H1 (cell line): ENCODE results near the gene TMEM203.

Source experiments
- BRCA1 ChIP-seq: IDR thresholded peaks from 2 replicates; pipeline ENCODE4 v1.6.1; 2012; ENCODE audit warnings: low read depth, low read length, improper control_type of control experiment
- CBX5 ChIP-seq: fragments of 300-800, 300-1000 bp; sonication (generic); IDR thresholded peaks from 2 replicates; pipeline ENCODE4 v1.7.1; 2016; ENCODE audit warnings: antibody characterized with exemption, low read length, low read depth
- CHD1 ChIP-seq: IDR thresholded peaks from 2 replicates; pipeline ENCODE4 v1.6.1; 2012; ENCODE audit warnings: low read depth, low read length, improper control_type of control experiment
- EZH2 ChIP-seq: fragments of 200-600 bp; sonication (generic); IDR thresholded peaks from 2 replicates; pipeline ENCODE4 v1.7.1; 2012; ENCODE audit warnings: low read depth, mild to moderate bottlenecking, moderate library complexity, low read length, inconsistent platforms; ENCODE audit not compliant: severe bottlenecking
- KDM5A ChIP-seq: fragments of 200-600 bp; IDR thresholded peaks from 2 replicates; pipeline ENCODE4 v1.7.1; 2012; ENCODE audit warnings: mild to moderate bottlenecking, low read length, inconsistent platforms, mixed read lengths
- MAFK ChIP-seq: IDR thresholded peaks from 2 replicates; pipeline ENCODE4 v1.6.1; 2012; ENCODE audit warnings: low read depth, mild to moderate bottlenecking, improper control_type of control experiment, low read length
- POLR2AphosphoS5 ChIP-seq: IDR thresholded peaks from 2 replicates; pipeline ENCODE4 v1.6.1; 2011; ENCODE audit warnings: low read depth, low read length
- RAD21 ChIP-seq, 2 experiments: IDR thresholded peaks in 1 of 2; conservative IDR thresholded peaks in 1 of 2; 2 replicates each; pipeline ENCODE4 v1.6.1; 2011; ENCODE audit warnings: low read depth in 2 of 2, low read length in 2 of 2, improper control_type of control experiment in 1 of 2, inconsistent platforms in 1 of 2, mild to moderate bottlenecking in 1 of 2, moderate library complexity in 1 of 2
- RXRA ChIP-seq: IDR thresholded peaks from 2 replicates; pipeline ENCODE4 v1.6.1; 2011; ENCODE audit warnings: low read depth, mild to moderate bottlenecking, low read length, moderate library complexity; ENCODE audit not compliant: insufficient read depth
- SIRT6 ChIP-seq: IDR thresholded peaks from one replicate; pipeline ENCODE4 v1.7.1; 2012; ENCODE audit warnings: low read length, inconsistent platforms
- TF ChIP-seq, protein P1 (sequence below), 3 experiments: IDR thresholded peaks; 1 replicate in 2 of 3; 2 replicates in 1 of 3; pipeline versions ENCODE4 v1.5.1 to v1.6.1; 2011; ENCODE audit warnings: low read length in 3 of 3, mild to moderate bottlenecking in 3 of 3, inconsistent platforms in 2 of 3, low read depth in 1 of 3, moderate library complexity in 1 of 3; ENCODE audit not compliant: insufficient read depth in 1 of 3; ENCODE audit errors: control extremely low read depth in 1 of 3

GRCh38 chr9:137204731-137205125 lies 720 bp downstream of the TMEM203 start:
- no peak for TF ChIP-seq CHD1
- TF ChIP-seq, protein P1, sequence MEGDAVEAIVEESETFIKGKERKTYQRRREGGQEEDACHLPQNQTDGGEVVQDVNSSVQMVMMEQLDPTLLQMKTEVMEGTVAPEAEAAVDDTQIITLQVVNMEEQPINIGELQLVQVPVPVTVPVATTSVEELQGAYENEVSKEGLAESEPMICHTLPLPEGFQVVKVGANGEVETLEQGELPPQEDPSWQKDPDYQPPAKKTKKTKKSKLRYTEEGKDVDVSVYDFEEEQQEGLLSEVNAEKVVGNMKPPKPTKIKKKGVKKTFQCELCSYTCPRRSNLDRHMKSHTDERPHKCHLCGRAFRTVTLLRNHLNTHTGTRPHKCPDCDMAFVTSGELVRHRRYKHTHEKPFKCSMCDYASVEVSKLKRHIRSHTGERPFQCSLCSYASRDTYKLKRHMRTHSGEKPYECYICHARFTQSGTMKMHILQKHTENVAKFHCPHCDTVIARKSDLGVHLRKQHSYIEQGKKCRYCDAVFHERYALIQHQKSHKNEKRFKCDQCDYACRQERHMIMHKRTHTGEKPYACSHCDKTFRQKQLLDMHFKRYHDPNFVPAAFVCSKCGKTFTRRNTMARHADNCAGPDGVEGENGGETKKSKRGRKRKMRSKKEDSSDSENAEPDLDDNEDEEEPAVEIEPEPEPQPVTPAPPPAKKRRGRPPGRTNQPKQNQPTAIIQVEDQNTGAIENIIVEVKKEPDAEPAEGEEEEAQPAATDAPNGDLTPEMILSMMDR (IDR thresholded peaks at IDR 0.05; ENCODE audit: control extremely low read depth in 1 of 3, insufficient read depth in 1 of 3, low read depth in 1 of 3, low read length in 3 of 3), result no peak
- TF ChIP-seq MAFK, result no peak
- TF ChIP-seq POLR2AphosphoS5, result no peak
- no peak for TF ChIP-seq RXRA
- TF ChIP-seq KDM5A, result no peak
- no peak for TF ChIP-seq BRCA1
- TF ChIP-seq EZH2, result no peak
- TF ChIP-seq RAD21 (IDR thresholded peaks at IDR 0.05 in 1 of 2, conservative IDR thresholded peaks at IDR 0.05 in 1 of 2; ENCODE audit: low read depth in 2 of 2, low read length in 2 of 2), result no peak
- TF ChIP-seq CBX5, result no peak
- TF ChIP-seq SIRT6, result no peak
